A549 (cell line): Measurements from ENCODE around the gene PRRT3.

Source experiments
- CBX2 ChIP-seq: fragments of 200-600 bp; sonication (generic); IDR thresholded peaks from 2 replicates; pipeline ENCODE4 v1.6.1; 2016; ENCODE audit warnings: low read depth, mild to moderate bottlenecking, borderline replicate concordance
- CBX8 ChIP-seq: fragments of 200-600 bp; sonication (generic); IDR thresholded peaks from 2 replicates; pipeline ENCODE4 v1.6.1; 2016
- CHD2 ChIP-seq: fragments of 150-350 bp; IDR thresholded peaks from 2 replicates; pipeline ENCODE4 v1.6.1; 2014; ENCODE audit warnings: low read length; ENCODE audit not compliant: partially characterized antibody
- CTCF ChIP-seq: fragments of >200 bp; sonication (Bioruptor Twin); formaldehyde crosslinking; IDR thresholded peaks from 3 replicates; pipeline ENCODE4 v1.5.1; 2016
- EP300 ChIP-seq, 2 experiments: fragments of >200 bp; sonication (Bioruptor Twin); formaldehyde crosslinking; IDR thresholded peaks; 2 replicates in 1 of 2; 3 replicates in 1 of 2; pipeline ENCODE4 v1.6.1; 2016 to 2017
- KDM1A ChIP-seq: fragments of 200-600 bp; sonication (generic); IDR thresholded peaks from 2 replicates; pipeline ENCODE4 v1.6.1; 2016; ENCODE audit warnings: low read depth, mild to moderate bottlenecking
- MAFK ChIP-seq: fragments of 450-650 bp; IDR thresholded peaks from 2 replicates; pipeline ENCODE4 v1.6.1; 2014; ENCODE audit not compliant: partially characterized antibody
- MYC ChIP-seq: IDR thresholded peaks from 2 replicates; pipeline ENCODE4 v1.6.1; 2012; ENCODE audit warnings: mild to moderate bottlenecking, inconsistent platforms, low read length, improper control_type of control experiment, borderline replicate concordance
- RAD21 ChIP-seq, 2 experiments: fragments of >200 bp in 1 of 2; sonication (Bioruptor Twin) in 1 of 2; formaldehyde crosslinking in 1 of 2; IDR thresholded peaks in 1 of 2; conservative IDR thresholded peaks in 1 of 2; 2 replicates in 1 of 2; 3 replicates in 1 of 2; pipeline ENCODE4 v1.6.1; 2012 to 2018; ENCODE audit warnings: inconsistent platforms in 1 of 2
- REST ChIP-seq: fragments of 200-600 bp; sonication (generic); IDR thresholded peaks from 2 replicates; pipeline ENCODE4 v1.6.1; 2016; ENCODE audit warnings: antibody characterized with exemption, mild to moderate bottlenecking, moderate library complexity
- SMC3 ChIP-seq: fragments of >200 bp; sonication (Bioruptor Twin); formaldehyde crosslinking; IDR thresholded peaks from 3 replicates; pipeline ENCODE4 v1.6.1; 2018; ENCODE audit warnings: inconsistent platforms

- TF ChIP-seq CTCF (no peak), KDM1A (no peak), EP300 (IDR thresholded peaks at IDR 0.05) (no peak), REST (no peak), SMC3 (no peak), CBX2 (no peak), CBX8 (no peak), MAFK (no peak), RAD21 (conservative IDR thresholded peaks at IDR 0.05 in 1 of 2, IDR thresholded peaks at IDR 0.05 in 1 of 2) (no peak), MYC (no peak), CHD2 (no peak)
Measured at GRCh38 chr3:9940746-9941145, 11.5 kb downstream of the PRRT3 start.
